Heart left ventricle (tissue), 13 donors: ENCODE results near the gene VKORC1.

Experiments
- CTCF ChIP-seq, 12 donors: fragments of 200-600 bp; sonication (generic) in 4 of 12; IDR thresholded peaks; one replicate each; pipeline versions ENCODE4 v1.5.0 to v1.8.0; 2018 to 2022; ENCODE audit warnings: antibody characterized with exemption in 12 of 12, mild to moderate bottlenecking in 5 of 12
- POLR2A ChIP-seq, 2 donors: fragments of 450-650 bp; IDR thresholded peaks; one replicate each; pipeline ENCODE4 v1.6.1; 2017; ENCODE audit warnings: antibody characterized with exemption in 2 of 2, mild to moderate bottlenecking in 2 of 2, moderate library complexity in 2 of 2
- donor health status: ischemic (EF 13 %, LVEDD 7.1; RV severe dilation, severe dysfunction).
- donor health status: DM: no; HTN: yes; CAD: no.
- donor health status: DM: no; HTN: no; CAD: no.
- donor health status: ischemic (EF 25% LVEDD 6.9; RV normal size, moderate dysfunction).
- donor health status: ischemic (EF 25% LVEDD 5.7; RV mildly dilated, moderate dysfunction).
- donor health status: ischemic (EF 35%, LVEDD 5.7; RV mildly dilated, moderate dysfunction).
- donor health status: nonischemic (EF 11% LVEDD 7.7; RV severe dilation, severe dysfunction).
- donor health status: DM: yes; HTN: yes; CAD: no.
- donor health status: PGD.
- donor health status: ischemic (EF 29% LVEDD 5.4; RV normal size, mild dysfunction).
- donor health status: nonischemic (EF 23%, LVEDD 6.1; RV moderate dilation, normal function).

GRCh38 chr16:31085411-31085810, 9.2 kb downstream of the VKORC1 start:
- TF ChIP-seq CTCF (IDR thresholded peaks at IDR 0.05) (no peak), POLR2A (IDR thresholded peaks at IDR 0.05) (no peak)
